Neutrophil (primary cell): ENCODE measurements around the gene ASTN2.

ENCODE experiments used
- H3K27ac ChIP-seq: fragments of 200-600 bp; sonication (generic); 2 replicates; pipeline ENCODE4 v1.5.1; 2016; ENCODE audit warnings: mild to moderate bottlenecking, moderate library complexity
- H3K27me3 ChIP-seq: fragments of 200-600 bp; sonication (generic); 2 replicates; pipeline ENCODE4 v1.6.0; 2016; ENCODE audit warnings: mild to moderate bottlenecking
- H3K36me3 ChIP-seq: fragments of 200-600 bp; sonication (generic); 2 replicates; pipeline ENCODE4 v1.5.1; 2017
- H3K4me1 ChIP-seq, 2 experiments: fragments of 200-600 bp in 1 of 2; sonication (generic) in 1 of 2; 1 replicate in 1 of 2; 2 replicates in 1 of 2; pipeline versions ENCODE4 v1.5.1 to v1.6.1; 2013 to 2016; ENCODE audit warnings: low read depth in 1 of 2, low read length in 1 of 2, mild to moderate bottlenecking in 1 of 2, moderate library complexity in 1 of 2; ENCODE audit not compliant: control insufficient read depth in 1 of 2, insufficient read depth in 1 of 2
- H3K4me3 ChIP-seq, 2 experiments: fragments of 200-600 bp in 1 of 2; sonication (generic) in 1 of 2; 1 replicate in 1 of 2; 2 replicates in 1 of 2; pipeline ENCODE4 v1.5.1; 2013 to 2016; ENCODE audit warnings: low read depth in 1 of 2, low read length in 1 of 2, mild to moderate bottlenecking in 1 of 2, moderate library complexity in 1 of 2
- H3K9me3 ChIP-seq: fragments of 200-600 bp; sonication (generic); 2 replicates; pipeline ENCODE4 v1.5.1; 2016
- CTCF ChIP-seq: fragments of 200-600 bp; sonication (generic); IDR thresholded peaks from 2 replicates; pipeline ENCODE4 v1.5.1; 2016; ENCODE audit warnings: antibody characterized with exemption

The ASTN2 gene

DNA sequence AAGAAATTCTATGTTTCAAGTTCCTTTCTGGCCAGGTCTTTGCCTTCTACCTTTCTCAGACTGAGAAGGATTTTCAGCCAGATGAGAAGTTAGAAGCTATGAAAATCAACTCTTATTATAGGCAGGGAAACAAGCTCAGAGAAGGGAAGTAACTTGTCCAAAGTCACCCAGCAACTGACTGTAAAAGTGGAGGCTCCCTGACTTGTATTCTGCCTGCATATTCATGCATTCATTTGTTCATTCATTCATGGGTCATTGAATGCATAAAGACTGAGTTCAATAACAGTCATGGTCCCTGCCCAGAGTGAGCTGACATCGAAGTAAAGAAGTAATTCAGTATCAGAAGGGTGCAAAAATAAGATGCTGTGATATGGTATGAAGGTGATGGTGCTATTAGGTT lies 1021.7 kb downstream of the ASTN2 start:
- Histone ChIP-seq H3K4me3 (no peak overlapping the region), H3K36me3 (no peaks in the 10 kb centered on the region), H3K9me3 (no peaks in the 10 kb centered on the region), H3K27me3 (no peaks in the 10 kb centered on the region), H3K4me1 (no peaks in the 10 kb centered on the region), H3K27ac (no peak overlapping the region)
- TF ChIP-seq CTCF: no peak

- H3K9me3 ChIP-seq: no peaks in the 10 kb centered on the region
- H3K36me3 ChIP-seq: no peaks in the 10 kb centered on the region
- no peak for TF ChIP-seq CTCF
- H3K4me1 ChIP-seq: no peaks in the 10 kb centered on the region
- H3K4me3 ChIP-seq: no peak overlapping the region
- H3K27me3 ChIP-seq: no peaks in the 10 kb centered on the region
- H3K27ac ChIP-seq: no peak overlapping the region
These were observed 1023.5 kb downstream of the ASTN2 start for GRCh38 chr9:116391306-116391900.

GRCh38 chr9:116390303-116391228 lies 1024.3 kb downstream of the ASTN2 start:
- Histone ChIP-seq H3K27ac (no peak overlapping the region), H3K27me3 (no peaks in the 10 kb centered on the region), H3K4me1 (no peaks in the 10 kb centered on the region), H3K36me3 (no peaks in the 10 kb centered on the region), H3K4me3 (no peak overlapping the region), H3K9me3 (no peaks in the 10 kb centered on the region)
- TF ChIP-seq CTCF: no peak

DNA sequence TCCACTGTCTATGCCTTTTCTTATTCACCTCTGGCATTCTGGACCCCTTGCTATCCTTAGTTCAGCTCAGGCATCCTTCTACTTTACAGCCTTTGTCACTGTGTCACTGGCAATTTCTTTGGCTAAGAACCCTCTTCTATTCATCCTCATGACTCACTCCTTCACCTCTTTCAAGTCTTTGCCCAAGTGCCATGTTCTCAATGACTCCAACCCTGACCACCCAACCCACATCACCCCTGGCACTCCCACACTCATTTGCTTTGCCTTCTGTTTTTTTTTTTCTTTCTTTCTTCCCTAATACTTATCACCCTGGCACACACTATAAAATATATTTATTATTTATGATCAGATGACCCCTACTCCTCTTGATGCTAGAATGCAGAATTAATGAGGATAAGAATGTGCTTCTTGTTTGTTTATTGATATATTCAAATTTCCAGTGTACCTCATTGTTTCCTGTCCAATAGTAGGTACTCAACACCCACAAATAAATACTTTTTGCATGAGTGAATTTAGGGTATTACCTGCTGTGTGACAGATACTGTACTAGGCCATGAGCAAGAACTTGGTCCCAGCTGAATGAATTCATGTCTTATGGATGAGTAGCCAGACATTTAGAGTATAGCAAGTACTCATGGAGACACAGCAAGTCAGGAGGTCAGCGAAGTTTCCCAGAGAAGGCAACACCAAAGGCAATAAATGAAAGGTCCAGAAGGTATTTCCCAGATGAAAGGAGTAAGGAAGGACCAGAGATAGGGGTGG lies 1025.1 kb downstream of the ASTN2 start:
- no peak for TF ChIP-seq CTCF
- H3K4me1 ChIP-seq: no peaks in the 10 kb centered on the region
- no peaks in the 10 kb centered on the region for H3K36me3 ChIP-seq
- no peaks in the 10 kb centered on the region for H3K27me3 ChIP-seq
- no peak overlapping the region for H3K27ac ChIP-seq
- no peaks in the 10 kb centered on the region for H3K9me3 ChIP-seq
- no peak overlapping the region for H3K4me3 ChIP-seq

DNA sequence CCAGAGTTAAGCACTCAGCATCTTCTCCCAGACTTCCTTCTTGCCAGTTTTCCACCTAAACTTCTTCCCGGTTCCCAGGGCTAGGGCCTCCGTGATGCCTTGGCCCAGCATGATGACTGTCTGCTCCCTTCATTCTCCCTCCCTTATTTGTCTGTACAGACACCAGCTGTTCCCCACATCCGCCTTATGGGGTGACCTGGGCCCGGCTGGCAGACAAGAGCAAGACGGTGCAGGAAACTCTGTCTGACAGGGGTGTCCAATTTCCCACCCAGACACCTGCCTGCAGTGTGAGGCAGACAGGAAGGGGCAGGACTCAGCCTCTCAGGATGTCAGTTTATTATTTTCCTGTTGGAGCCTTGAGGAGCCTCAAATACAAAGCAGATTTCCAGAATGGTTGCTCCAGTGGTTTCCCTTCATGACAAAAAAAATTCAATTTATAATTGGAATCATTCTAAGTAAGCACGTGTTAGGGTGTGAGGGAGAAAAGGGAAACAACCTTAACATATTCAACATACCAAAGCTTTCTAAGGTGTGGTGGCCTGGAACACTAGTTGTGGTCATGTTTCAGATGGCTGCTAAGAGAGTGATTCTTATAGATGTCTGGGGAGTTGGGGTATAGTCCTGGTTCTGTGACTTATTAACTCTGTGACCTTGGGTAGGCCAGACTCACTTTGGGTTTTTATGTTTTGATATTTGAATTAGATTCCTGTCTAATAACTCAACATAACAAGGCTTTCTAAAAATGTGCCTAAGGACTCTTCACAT lies 1026.7 kb downstream of the ASTN2 start:
- Histone ChIP-seq H3K4me3 (no peak overlapping the region), H3K4me1 (no peaks in the 10 kb centered on the region), H3K27me3 (no peaks in the 10 kb centered on the region), H3K36me3 (no peaks in the 10 kb centered on the region), H3K27ac (no peak overlapping the region), H3K9me3 (no peaks in the 10 kb centered on the region)
- TF ChIP-seq CTCF: no peak
